ENCODE measurements around the gene APOBEC3G. TPM values are rescaled to one million over a fixed set of nuclear protein-coding genes. Genes with fewer than 3 reads are reported as not detected.

Gene APOBEC3G
- polyA plus RNA-seq, 1 donor (not counting 4 experiments of a cell fraction or from before 2014, with no cell fraction given), result 7.8 TPM

- dilution Hi-C loops (cut with MboI; ENCODE audit: extremely low pct_ligation_motif_present, low sequenced_read_pairs), result no loop called here
- Histone ChIP-seq H3K9ac (ENCODE audit: control insufficient read depth, extremely low read depth, insufficient read depth, low read length) (no peak within 1 kb of the TSS), H2AFZ (ENCODE audit: control insufficient read depth, low read length) (peak within 1 kb of the TSS; percentile 68), H4K20me1 (ENCODE audit: control insufficient read depth, extremely low read depth, insufficient read depth, low read length) (no peaks in the 10 kb centered on the region), H3K4me3 (ENCODE audit: control insufficient read depth in 2 of 3, extremely low read depth in 1 of 3, insufficient read depth in 2 of 3, low read depth in 1 of 3, low read length in 3 of 3) (peak within 1 kb of the TSS in 2 of 3 experiments; percentile 7 to 10), H3K9me3 (ENCODE audit: control insufficient read depth, low read depth, low read length) (no peaks in the 10 kb centered on the region), H3K4me1 (ENCODE audit: control insufficient read depth, extremely low read depth, insufficient read depth, low read length) (peaks cover 21% of the 10 kb centered on the region), H3K27ac (ENCODE audit: control insufficient read depth, insufficient read depth, low read length) (peak within 1 kb of the TSS; percentile 36), H3K9me1 (ENCODE audit: control insufficient read depth, extremely low read depth, insufficient read depth, low read length) (no peaks in the 10 kb centered on the region), H3K36me3 (ENCODE audit: control insufficient read depth in 2 of 2, extremely low read depth in 1 of 2, insufficient read depth in 2 of 2, low read length in 2 of 2) (no peaks in the 10 kb centered on the region), H3K4me2 (ENCODE audit: control insufficient read depth, extremely low read depth, insufficient read depth, low read depth, low read length) (peak within 1 kb of the TSS; percentile 62), H3K27me3 (ENCODE audit: control insufficient read depth, extremely low read depth, insufficient read depth, low read length) (no peaks in the 10 kb centered on the region), H3K79me2 (ENCODE audit: control insufficient read depth, insufficient read depth, low read length) (no peaks in the 10 kb centered on the region)
- TF ChIP-seq EZH2 (IDR thresholded peaks at IDR 0.05; ENCODE audit: low read length), result no peak
- TF ChIP-seq CTCF (optimal IDR thresholded peaks at IDR 0.05 in 1 of 3, IDR thresholded peaks at IDR 0.05 in 1 of 3, conservative IDR thresholded peaks at IDR 0.05 in 1 of 3; ENCODE audit: extremely low read depth in 1 of 3, insufficient read depth in 2 of 3, low read length in 3 of 3), result peak in 1 of 3 experiments; percentile 9
- FAIRE-seq (peak; percentile 93), DNase-seq (ENCODE audit: low read depth, low spot score) (peak; percentile 86)
Observed at GRCh38 chr22:39097098-39098020, 20.3 kb downstream of the APOBEC3G start, which contains the start of gene APOBEC3H. TSS of gene APOBEC3H (plus strand) at chr22:39097244. CDS start at chr22:39100279, 3,035 bp downstream.

- no peak for DNase-seq (ENCODE audit: low read depth, low spot score)
- H2AFZ ChIP-seq (ENCODE audit: control insufficient read depth, low read length), result peak overlapping the region; percentile 1
- H3K9me3 ChIP-seq (ENCODE audit: control insufficient read depth, low read depth, low read length), result no peaks in the 10 kb centered on the region
- dilution Hi-C loops (cut with MboI; ENCODE audit: extremely low pct_ligation_motif_present, low sequenced_read_pairs), result no loop called here
- no peak for TF ChIP-seq CTCF (optimal IDR thresholded peaks at IDR 0.05 in 1 of 3, IDR thresholded peaks at IDR 0.05 in 1 of 3, conservative IDR thresholded peaks at IDR 0.05 in 1 of 3; ENCODE audit: extremely low read depth in 1 of 3, insufficient read depth in 2 of 3, low read length in 3 of 3)
- TF ChIP-seq EZH2 (IDR thresholded peaks at IDR 0.05; ENCODE audit: low read length), result no peak
- H3K9ac ChIP-seq (ENCODE audit: control insufficient read depth, extremely low read depth, insufficient read depth, low read length), result no peak overlapping the region
- no peaks in the 10 kb centered on the region for H3K79me2 ChIP-seq (ENCODE audit: control insufficient read depth, insufficient read depth, low read length)
- FAIRE-seq, result no peak
- no peaks in the 10 kb centered on the region for H4K20me1 ChIP-seq (ENCODE audit: control insufficient read depth, extremely low read depth, insufficient read depth, low read length)
- H3K36me3 ChIP-seq (ENCODE audit: control insufficient read depth in 2 of 2, extremely low read depth in 1 of 2, insufficient read depth in 2 of 2, low read length in 2 of 2), result no peaks in the 10 kb centered on the region
- no peaks in the 10 kb centered on the region for H3K9me1 ChIP-seq (ENCODE audit: control insufficient read depth, extremely low read depth, insufficient read depth, low read length)
- H3K4me3 ChIP-seq (ENCODE audit: control insufficient read depth in 2 of 3, extremely low read depth in 1 of 3, insufficient read depth in 2 of 3, low read depth in 1 of 3, low read length in 3 of 3), result no peak overlapping the region
- peak overlapping the region; percentile 36 for H3K27ac ChIP-seq (ENCODE audit: control insufficient read depth, insufficient read depth, low read length)
- H3K4me2 ChIP-seq (ENCODE audit: control insufficient read depth, extremely low read depth, insufficient read depth, low read depth, low read length), result no peak overlapping the region
- H3K27me3 ChIP-seq (ENCODE audit: control insufficient read depth, extremely low read depth, insufficient read depth, low read length), result no peaks in the 10 kb centered on the region
- peaks cover 21% of the 10 kb centered on the region for H3K4me1 ChIP-seq (ENCODE audit: control insufficient read depth, extremely low read depth, insufficient read depth, low read length)
Observed at GRCh38 chr22:39098026-39098425, 21.0 kb downstream of the APOBEC3G start.

Data from keratinocyte (primary cell).